Muscle layer of duodenum (tissue), 2 donors: ENCODE results near the gene LRRFIP2.

Experiments used
- H3K27ac ChIP-seq: one replicate; pipeline ENCODE4 v1.7.0; 2013; ENCODE audit warnings: mild to moderate bottlenecking, low read length
- H3K27me3 ChIP-seq: one replicate; pipeline ENCODE4 v1.7.0; 2013; ENCODE audit warnings: low read depth, mild to moderate bottlenecking, control low read depth, low read length
- H3K36me3 ChIP-seq, 2 donors: one replicate each; pipeline ENCODE4 v1.7.0; 2013; ENCODE audit warnings: low read length in 2 of 2, control low read depth in 1 of 2, mild to moderate bottlenecking in 1 of 2; ENCODE audit not compliant: insufficient read depth in 2 of 2, control insufficient read depth in 1 of 2
- H3K4me1 ChIP-seq, 2 donors: one replicate each; pipeline ENCODE4 v1.7.0; 2013; ENCODE audit warnings: low read length in 2 of 2, mild to moderate bottlenecking in 2 of 2, control low read depth in 1 of 2, moderate library complexity in 1 of 2; ENCODE audit not compliant: insufficient read depth in 2 of 2, control insufficient read depth in 1 of 2
- H3K4me3 ChIP-seq, 2 donors: one replicate each; pipeline ENCODE4 v1.7.0; 2013; ENCODE audit warnings: low read length in 2 of 2, low read depth in 1 of 2, mild to moderate bottlenecking in 1 of 2
- H3K9me3 ChIP-seq, 2 donors: one replicate each; pipeline ENCODE4 v1.7.0; 2013; ENCODE audit warnings: low read length in 2 of 2, control low read depth in 1 of 2, mild to moderate bottlenecking in 1 of 2; ENCODE audit not compliant: control insufficient read depth in 1 of 2
- donor health status: healthy.

The LRRFIP2 gene

GRCh38 chr3:37189109-37189508, 14.7 kb upstream of the LRRFIP2 start:
- Histone ChIP-seq H3K27me3 (no peaks in the 10 kb centered on the region), H3K4me1 (peaks cover 0 to under 1% of the 10 kb centered on the region in 2 donors), H3K27ac (no peak overlapping the region), H3K36me3 (no peaks in the 10 kb centered on the region), H3K4me3 (no peak overlapping the region), H3K9me3 (no peaks in the 10 kb centered on the region)

- Histone ChIP-seq H3K4me1 (peaks cover 0 to 8% of the 10 kb centered on the region in 2 donors), H3K36me3 (peaks cover 0 to 5% of the 10 kb centered on the region in 2 donors), H3K4me3 (no peak overlapping the region), H3K9me3 (no peaks in the 10 kb centered on the region), H3K27ac (peak overlapping the region; percentile 70), H3K27me3 (no peaks in the 10 kb centered on the region)
These were observed 9.6 kb upstream of the LRRFIP2 start for GRCh38 chr3:37183976-37184375.

GRCh38 chr3:37183375-37183831, 9.0 kb upstream of the LRRFIP2 start:
- peaks cover 0 to 5% of the 10 kb centered on the region in 2 donors for H3K36me3 ChIP-seq
- no peaks in the 10 kb centered on the region for H3K27me3 ChIP-seq
- no peaks in the 10 kb centered on the region for H3K9me3 ChIP-seq
- H3K4me1 ChIP-seq = peaks cover 0 to 8% of the 10 kb centered on the region in 2 donors
- no peak overlapping the region for H3K4me3 ChIP-seq
- peak overlapping the region; percentile 70 for H3K27ac ChIP-seq

- H3K27me3 ChIP-seq = no peaks in the 10 kb centered on the region
- H3K27ac ChIP-seq = peak overlapping the region; percentile 10
- no peak overlapping the region for H3K4me3 ChIP-seq
- peaks cover 0 to 11% of the 10 kb centered on the region in 2 donors for H3K4me1 ChIP-seq
- no peaks in the 10 kb centered on the region for H3K9me3 ChIP-seq
- H3K36me3 ChIP-seq = peaks cover 0 to 5% of the 10 kb centered on the region in 2 donors
These were observed 8.4 kb upstream of the LRRFIP2 start for GRCh38 chr3:37182816-37183215.

GRCh38 chr3:37181756-37182155, 7.4 kb upstream of the LRRFIP2 start:
- Histone ChIP-seq H3K36me3 (peaks cover 0 to 5% of the 10 kb centered on the region in 2 donors), H3K27ac (no peak overlapping the region), H3K27me3 (no peaks in the 10 kb centered on the region), H3K9me3 (no peaks in the 10 kb centered on the region), H3K4me3 (no peak overlapping the region), H3K4me1 (peaks cover 8 to 21% of the 10 kb centered on the region in 2 donors)

GRCh38 chr3:37179144-37179967, 5.0 kb upstream of the LRRFIP2 start:
- H3K4me1 ChIP-seq = peaks cover 8 to 21% of the 10 kb centered on the region in 2 donors
- no peaks in the 10 kb centered on the region for H3K27me3 ChIP-seq
- no peak overlapping the region for H3K27ac ChIP-seq
- no peak overlapping the region for H3K4me3 ChIP-seq
- H3K9me3 ChIP-seq = no peaks in the 10 kb centered on the region
- peaks cover 0 to 17% of the 10 kb centered on the region in 2 donors for H3K36me3 ChIP-seq

- Histone ChIP-seq H3K4me1 (peaks cover 8 to 40% of the 10 kb centered on the region in 2 donors), H3K9me3 (no peaks in the 10 kb centered on the region), H3K27me3 (no peaks in the 10 kb centered on the region), H3K27ac (peak overlapping the region; percentile 97), H3K4me3 (peak overlapping the region; percentile 1 to 95), H3K36me3 (peaks cover 13 to 15% of the 10 kb centered on the region in 2 donors)
These were observed 576 bp downstream of the LRRFIP2 start for GRCh38 chr3:37173806-37174205.

GRCh38 chr3:37171144-37171543, 3.2 kb downstream of the LRRFIP2 start:
- no peak overlapping the region for H3K4me3 ChIP-seq
- H3K27me3 ChIP-seq = no peaks in the 10 kb centered on the region
- no peaks in the 10 kb centered on the region for H3K9me3 ChIP-seq
- peaks cover 13 to 15% of the 10 kb centered on the region in 2 donors for H3K36me3 ChIP-seq
- H3K27ac ChIP-seq = peak overlapping the region; percentile 50
- H3K4me1 ChIP-seq = peaks cover 0 to 27% of the 10 kb centered on the region in 2 donors

- Histone ChIP-seq H3K9me3 (no peaks in the 10 kb centered on the region), H3K36me3 (peaks cover 9 to 13% of the 10 kb centered on the region in 2 donors), H3K27ac (peak overlapping the region; percentile 50), H3K4me3 (no peak overlapping the region), H3K27me3 (no peaks in the 10 kb centered on the region), H3K4me1 (peaks cover 0 to 27% of the 10 kb centered on the region in 2 donors)
These were observed 3.9 kb downstream of the LRRFIP2 start for GRCh38 chr3:37170513-37170912.

- H3K27me3 ChIP-seq = no peaks in the 10 kb centered on the region
- H3K36me3 ChIP-seq = peaks cover 5 to 13% of the 10 kb centered on the region in 2 donors
- peaks cover 0 to 27% of the 10 kb centered on the region in 2 donors for H3K4me1 ChIP-seq
- no peak overlapping the region for H3K4me3 ChIP-seq
- peak overlapping the region; percentile 50 for H3K27ac ChIP-seq
- H3K9me3 ChIP-seq = no peaks in the 10 kb centered on the region
These were observed 4.3 kb downstream of the LRRFIP2 start for GRCh38 chr3:37170060-37170459.

- no peak overlapping the region for H3K27ac ChIP-seq
- H3K4me1 ChIP-seq = peaks cover 0 to 27% of the 10 kb centered on the region in 2 donors
- no peaks in the 10 kb centered on the region for H3K27me3 ChIP-seq
- H3K4me3 ChIP-seq = no peak overlapping the region
- H3K36me3 ChIP-seq = peaks cover 4 to 13% of the 10 kb centered on the region in 2 donors
- H3K9me3 ChIP-seq = no peaks in the 10 kb centered on the region
These were observed 5.5 kb downstream of the LRRFIP2 start for GRCh38 chr3:37168896-37169295.
